HuH-7.5 (cell line): Measurements from ENCODE around the gene CELF5.
"Not testable (repeated sequence)": the region's sequence is repeated elsewhere in the genome, so short reads cannot be mapped to it uniquely, and the experiment has no call there.

Experiments
- DNase-seq: peaks from one replicate; pipeline ENCODE4 v3.0.0; 2011; ENCODE audit warnings: low spot score

The CELF5 gene

GRCh38 chr19:3274245-3274941, 49.9 kb downstream of the CELF5 start:
- no peak for DNase-seq

GRCh38 chr19:3274942-3275582, 50.6 kb downstream of the CELF5 start:
- DNase-seq = peak; percentile 96

GRCh38 chr19:3275583-3276340, 51.3 kb downstream of the CELF5 start:
- peak; percentile 98 for DNase-seq

GRCh38 chr19:3276341-3276799, 51.9 kb downstream of the CELF5 start:
- DNase-seq = peak; percentile 84

- DNase-seq = no peak
Observed at GRCh38 chr19:3277649-3278048, 53.2 kb downstream of the CELF5 start.

GRCh38 chr19:3278294-3278693, 53.8 kb downstream of the CELF5 start:
- DNase-seq = no peak

GRCh38 chr19:3278749-3279148, 54.3 kb downstream of the CELF5 start:
- no peak for DNase-seq

- DNase-seq = no peak
Observed at GRCh38 chr19:3279306-3279705, 54.8 kb downstream of the CELF5 start.

GRCh38 chr19:3281026-3281425, 56.6 kb downstream of the CELF5 start:
- DNase-seq = no peak

GRCh38 chr19:3282155-3282554, 57.7 kb downstream of the CELF5 start:
- DNase-seq = no peak

- DNase-seq = no peak
Observed at GRCh38 chr19:3282564-3282963, 58.1 kb downstream of the CELF5 start.

- DNase-seq = no peak
Observed at GRCh38 chr19:3283246-3283751, 58.8 kb downstream of the CELF5 start.

- no peak for DNase-seq
Observed at GRCh38 chr19:3283886-3284657, 59.6 kb downstream of the CELF5 start.

GRCh38 chr19:3284759-3285646, 60.5 kb downstream of the CELF5 start:
- DNase-seq = peak; percentile 78

GRCh38 chr19:3285647-3286176, 61.3 kb downstream of the CELF5 start:
- no peak for DNase-seq

- no peak for DNase-seq
Observed at GRCh38 chr19:3287814-3288213, 63.4 kb downstream of the CELF5 start.

GRCh38 chr19:3288437-3288836, 64.0 kb downstream of the CELF5 start:
- not testable (repeated sequence) for DNase-seq

GRCh38 chr19:3289971-3290569, 65.6 kb downstream of the CELF5 start:
- DNase-seq = no peak

- not testable (repeated sequence) for DNase-seq
Observed at GRCh38 chr19:3290858-3291257, 66.4 kb downstream of the CELF5 start.

GRCh38 chr19:3291644-3292043, 67.2 kb downstream of the CELF5 start:
- no peak for DNase-seq
